DOHH2 (cell line): ENCODE results near the gene DIP2B.

Experiments
- H3F3A ChIP-seq: fragments of 200-600 bp; sonication (generic), shearing (Covaris generic); 2 replicates; pipeline ENCODE4 v1.6.0; 2016; ENCODE audit warnings: antibody characterized with exemption, mild to moderate bottlenecking; ENCODE audit not compliant: control insufficient read depth, insufficient read depth
- H3K27ac ChIP-seq: fragments of 200-600 bp; sonication (generic); 2 replicates; pipeline ENCODE4 v1.5.1; 2014; ENCODE audit warnings: low read depth, mild to moderate bottlenecking, low read length, moderate library complexity
- H3K27me3 ChIP-seq: fragments of 200-600 bp; sonication (generic); 2 replicates; pipeline ENCODE4 v1.6.1; 2014; ENCODE audit warnings: mild to moderate bottlenecking, low read length, mixed read lengths; ENCODE audit not compliant: control insufficient read depth
- H3K36me3 ChIP-seq: fragments of 200-600 bp; sonication (generic); 2 replicates; pipeline ENCODE4 v1.6.1; 2014; ENCODE audit warnings: mild to moderate bottlenecking, low read length, moderate library complexity, mixed read lengths; ENCODE audit not compliant: control insufficient read depth
- H3K4me1 ChIP-seq: fragments of 200-600 bp; sonication (generic); 2 replicates; pipeline ENCODE4 v1.6.1; 2014; ENCODE audit warnings: mild to moderate bottlenecking, low read length, mixed read lengths; ENCODE audit not compliant: control insufficient read depth
- H3K4me2 ChIP-seq: fragments of 200-600 bp; sonication (generic); 2 replicates; pipeline ENCODE4 v1.6.0; 2014; ENCODE audit warnings: mild to moderate bottlenecking, low read length, moderate library complexity
- H3K4me3 ChIP-seq: fragments of 200-600 bp; sonication (generic); 2 replicates; pipeline ENCODE4 v1.5.1; 2014; ENCODE audit warnings: mild to moderate bottlenecking, low read length, mixed read lengths
- H3K79me2 ChIP-seq: fragments of 200-600 bp; sonication (generic); 2 replicates; pipeline ENCODE4 v1.6.1; 2014; ENCODE audit warnings: mild to moderate bottlenecking, low read length, mixed read lengths; ENCODE audit not compliant: control insufficient read depth
- H3K9me2 ChIP-seq: fragments of 200-600 bp; sonication (generic); replicated peaks from 2 replicates; pipeline ENCODE4 v1.6.1; 2014; ENCODE audit warnings: mild to moderate bottlenecking, low read length, mixed read lengths; ENCODE audit not compliant: control insufficient read depth
- H3K9me3 ChIP-seq: fragments of 200-600 bp; sonication (generic); 2 replicates; pipeline ENCODE4 v1.6.1; 2014; ENCODE audit warnings: antibody characterized with exemption, low read length, mixed read lengths; ENCODE audit not compliant: control insufficient read depth, insufficient read depth
- H4K20me1 ChIP-seq: fragments of 200-600 bp; sonication (generic); 2 replicates; pipeline ENCODE4 v1.6.0; 2014; ENCODE audit warnings: low read depth, mild to moderate bottlenecking, antibody characterized with exemption, low read length, moderate library complexity; ENCODE audit not compliant: control insufficient read depth, insufficient read depth
- CTCF ChIP-seq: fragments of 200-600 bp; sonication (generic); IDR thresholded peaks from one replicate; pipeline ENCODE4 v1.5.1; 2014; ENCODE audit warnings: antibody characterized with exemption, mild to moderate bottlenecking, low read depth, low read length; ENCODE audit not compliant: poor library complexity, severe bottlenecking
- EZH2phosphoT487 ChIP-seq: fragments of 200-600 bp; sonication (generic); IDR thresholded peaks from 2 replicates; pipeline ENCODE4 v1.6.1; 2017; ENCODE audit warnings: borderline replicate concordance, mild to moderate bottlenecking, antibody characterized with exemption, low read length, moderate library complexity, mixed read lengths

Gene DIP2B

GRCh38 chr12:50638482-50638880, 133.7 kb downstream of the DIP2B start:
- Histone ChIP-seq H4K20me1 (no peaks in the 10 kb centered on the region), H3K9me2 (no peaks in the 10 kb centered on the region), H3K9me3 (no peaks in the 10 kb centered on the region), H3K27me3 (no peaks in the 10 kb centered on the region), H3K4me3 (no peak overlapping the region), H3K79me2 (no peaks in the 10 kb centered on the region), H3K4me1 (peaks cover 4% of the 10 kb centered on the region), H3K27ac (no peak overlapping the region), H3K4me2 (no peak overlapping the region), H3K36me3 (no peaks in the 10 kb centered on the region), H3F3A (0 out of 2 replicates have a peak, but pooled peaks cover 2% of the 10 kb centered on the region)
- no peak for TF ChIP-seq EZH2phosphoT487

- H3K79me2 ChIP-seq = no peaks in the 10 kb centered on the region
- H3K4me3 ChIP-seq = no peak overlapping the region
- no peak overlapping the region for H3K27ac ChIP-seq
- H3K9me3 ChIP-seq = no peaks in the 10 kb centered on the region
- TF ChIP-seq EZH2phosphoT487 = no peak
- no peaks in the 10 kb centered on the region for H3K27me3 ChIP-seq
- H4K20me1 ChIP-seq = no peaks in the 10 kb centered on the region
- H3K4me2 ChIP-seq = no peak overlapping the region
- 0 out of 2 replicates have a peak, but pooled peaks cover 3% of the 10 kb centered on the region for H3K4me1 ChIP-seq
- peaks cover 2% of the 10 kb centered on the region; the same call in 1 of the 2 replicates for H3F3A ChIP-seq
- H3K36me3 ChIP-seq = no peaks in the 10 kb centered on the region
- H3K9me2 ChIP-seq = no peaks in the 10 kb centered on the region
Measured at GRCh38 chr12:50639721-50640120, 134.9 kb downstream of the DIP2B start.

DNA sequence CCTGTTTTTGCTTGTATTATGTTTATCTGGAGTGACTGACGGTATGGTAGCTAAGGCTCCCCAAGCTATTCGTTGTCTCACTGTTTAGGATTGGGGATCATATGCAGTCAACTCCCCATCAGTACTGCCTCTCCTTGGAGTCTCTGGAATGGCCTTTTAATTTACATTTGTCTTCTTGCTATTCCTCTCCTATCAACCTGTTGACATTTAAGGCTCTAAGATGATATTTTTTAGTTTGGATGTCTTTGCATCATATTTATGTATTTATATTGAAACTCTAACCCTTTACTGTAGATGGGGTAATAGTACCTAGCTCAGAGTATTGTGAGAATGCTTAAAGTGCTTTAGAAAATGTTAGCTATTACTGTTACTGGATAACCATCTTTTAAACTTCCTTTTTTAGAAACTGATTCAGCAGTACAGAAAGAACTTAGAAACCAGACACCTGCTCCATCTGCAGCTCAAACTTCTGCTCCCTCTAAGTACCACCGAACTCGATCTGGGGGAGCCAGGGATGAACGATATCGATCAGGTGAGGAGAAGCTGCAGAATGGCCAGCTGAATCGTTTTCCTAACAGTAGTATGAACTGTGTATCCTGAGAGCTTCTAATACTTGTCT, 135.6 kb downstream of the DIP2B start:
- peaks cover 2% of the 10 kb centered on the region; the same call in 1 of the 2 replicates for H3F3A ChIP-seq
- H3K4me2 ChIP-seq = no peak overlapping the region
- H3K4me1 ChIP-seq = 0 out of 2 replicates have a peak, but pooled peaks cover 3% of the 10 kb centered on the region
- no peaks in the 10 kb centered on the region for H3K36me3 ChIP-seq
- H3K9me2 ChIP-seq = no peaks in the 10 kb centered on the region
- no peak overlapping the region for H3K27ac ChIP-seq
- no peaks in the 10 kb centered on the region for H3K27me3 ChIP-seq
- no peak for TF ChIP-seq EZH2phosphoT487
- no peak for TF ChIP-seq CTCF
- H4K20me1 ChIP-seq = no peaks in the 10 kb centered on the region
- H3K9me3 ChIP-seq = no peaks in the 10 kb centered on the region
- H3K79me2 ChIP-seq = no peaks in the 10 kb centered on the region
- no peak overlapping the region for H3K4me3 ChIP-seq

DNA sequence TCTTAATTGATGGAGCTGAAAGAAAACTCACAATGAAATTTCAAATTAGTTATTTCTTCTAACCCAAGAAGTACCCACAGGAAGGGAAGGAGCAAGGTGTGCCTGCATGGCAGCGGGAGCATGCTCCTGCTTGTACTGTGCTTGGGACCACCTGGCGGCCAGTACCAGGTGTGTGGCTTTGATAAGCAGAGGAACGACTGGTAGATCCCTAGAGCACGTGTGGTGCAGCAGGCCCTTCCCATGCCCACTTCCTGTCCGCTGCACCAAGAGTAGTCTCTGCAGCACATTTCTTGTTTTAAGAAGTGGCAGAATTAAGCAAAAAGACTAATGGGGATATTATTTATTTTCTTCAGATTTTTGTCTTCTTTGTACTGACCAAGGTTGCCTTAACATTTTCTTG, 136.8 kb downstream of the DIP2B start:
- H4K20me1 ChIP-seq = no peaks in the 10 kb centered on the region
- TF ChIP-seq CTCF = no peak
- TF ChIP-seq EZH2phosphoT487 = no peak
- H3K9me3 ChIP-seq = no peaks in the 10 kb centered on the region
- no peaks in the 10 kb centered on the region for H3K36me3 ChIP-seq
- H3K4me1 ChIP-seq = 0 out of 2 replicates have a peak, but pooled peaks cover 3% of the 10 kb centered on the region
- H3K4me2 ChIP-seq = no peak overlapping the region
- no peaks in the 10 kb centered on the region for H3K79me2 ChIP-seq
- H3F3A ChIP-seq = peaks cover 2% of the 10 kb centered on the region; the same call in 1 of the 2 replicates
- no peaks in the 10 kb centered on the region for H3K9me2 ChIP-seq
- no peak overlapping the region for H3K27ac ChIP-seq
- no peaks in the 10 kb centered on the region for H3K27me3 ChIP-seq
- no peak overlapping the region for H3K4me3 ChIP-seq
